Muscle of leg (tissue), 11 donors: ENCODE data around the gene PAPOLA. TPM values are rescaled to one million over a fixed set of nuclear protein-coding genes. Genes with fewer than 3 reads are reported as not detected.

Experiments used
- DNase-seq: peaks from one replicate; pipeline ENCODE4 v3.0.0; 2013
- H3K27ac ChIP-seq: one replicate; pipeline ENCODE4 v1.5.1; 2013; ENCODE audit warnings: mild to moderate bottlenecking, low read length, control low read depth
- H3K27me3 ChIP-seq: one replicate; pipeline ENCODE4 v1.6.1; 2013; ENCODE audit warnings: low read length; ENCODE audit not compliant: control insufficient read depth, insufficient read depth
- H3K36me3 ChIP-seq: one replicate; pipeline ENCODE4 v1.6.1; 2013; ENCODE audit warnings: low read length; ENCODE audit not compliant: control insufficient read depth, insufficient read depth
- H3K4me1 ChIP-seq: one replicate; pipeline ENCODE4 v1.6.1; 2013; ENCODE audit warnings: low read length; ENCODE audit not compliant: control insufficient read depth, insufficient read depth
- H3K4me3 ChIP-seq: one replicate; pipeline ENCODE4 v1.5.1; 2013; ENCODE audit warnings: low read length, control low read depth
- H3K9me3 ChIP-seq: replicated peaks from 2 replicates; pipeline ENCODE4 v1.6.1; 2013; ENCODE audit warnings: low read depth, low read length; ENCODE audit not compliant: control insufficient read depth
- WGBS: methylation state at CpG from one replicate; pipeline ENCODE4 v1.1.5; 2013; ENCODE audit warnings: missing lambda C conversion rate; ENCODE audit not compliant: insufficient coverage; 5-methylcytosine and 5-hydroxymethylcytosine counted together
- polyA plus RNA-seq, 8 donors: library from polyadenylated mRNA; unstranded; fragments of 120-200 nt; gene quantifications; one replicate each; pipeline versions ENCODE4 v1.2.1 to v1.2.3, GENCODE V29; 2013; ENCODE audit warnings: inconsistent platforms in 1 of 8, low replicate concordance in 1 of 8; ENCODE audit not compliant: insufficient read length in 8 of 8, insufficient read depth in 1 of 8
- total RNA-seq: library from RNA; stranded (reverse); fragments of 120-200 nt; gene quantifications from one replicate; pipeline ENCODE4 v1.2.4, GENCODE V29; 2013

PAPOLA gene
- total and polyA plus RNA-seq, 9 donors, result 72.9 to 111 (median 89.7) TPM

- WGBS, result 20% methylated on average over 1 of the region's 2 CpGs
- H3K4me1 ChIP-seq, result peaks cover 2% of the 10 kb centered on the region
- H3K4me3 ChIP-seq, result no peak overlapping the region
- no peaks in the 10 kb centered on the region for H3K9me3 ChIP-seq
- H3K27ac ChIP-seq, result no peak overlapping the region
- peaks cover 4% of the 10 kb centered on the region for H3K27me3 ChIP-seq
- no peak for DNase-seq
- H3K36me3 ChIP-seq, result no peaks in the 10 kb centered on the region
These were observed 72.0 kb downstream of the PAPOLA start for GRCh38 chr14:96574171-96574632.

GRCh38 chr14:96574633-96575632 is 72.8 kb downstream of the PAPOLA start:
- H3K27ac ChIP-seq, result no peak overlapping the region
- WGBS, result 37% methylated on average over 3 of the region's 6 CpGs
- H3K9me3 ChIP-seq, result no peaks in the 10 kb centered on the region
- H3K4me1 ChIP-seq, result peaks cover 2% of the 10 kb centered on the region
- DNase-seq, result peak; percentile 45
- H3K27me3 ChIP-seq, result peaks cover 4% of the 10 kb centered on the region
- H3K36me3 ChIP-seq, result no peaks in the 10 kb centered on the region
- H3K4me3 ChIP-seq, result no peak overlapping the region

GRCh38 chr14:96576359-96576758 is 74.2 kb downstream of the PAPOLA start:
- WGBS, result 61% methylated on average over 4 of the region's 6 CpGs
- no peak for DNase-seq
- H3K4me3 ChIP-seq, result no peak overlapping the region

GRCh38 chr14:96576937-96577336 is 74.8 kb downstream of the PAPOLA start:
- DNase-seq, result no peak
- H3K4me1 ChIP-seq, result peaks cover 2% of the 10 kb centered on the region
- WGBS, result 64% methylated on average over 2 of the region's 3 CpGs
- H3K9me3 ChIP-seq, result no peaks in the 10 kb centered on the region
- H3K27me3 ChIP-seq, result peaks cover 4% of the 10 kb centered on the region
- no peak overlapping the region for H3K27ac ChIP-seq
- H3K36me3 ChIP-seq, result no peaks in the 10 kb centered on the region
- no peak overlapping the region for H3K4me3 ChIP-seq

More at GRCh38 chr14:96576359-96576758, 74.2 kb downstream of the PAPOLA start:
- H3K27me3 ChIP-seq, result peaks cover 4% of the 10 kb centered on the region
- H3K4me1 ChIP-seq, result peaks cover 2% of the 10 kb centered on the region
- no peaks in the 10 kb centered on the region for H3K9me3 ChIP-seq
- H3K27ac ChIP-seq, result no peak overlapping the region
- no peaks in the 10 kb centered on the region for H3K36me3 ChIP-seq

GRCh38 chr14:96578619-96579018 is 76.4 kb downstream of the PAPOLA start:
- Histone ChIP-seq H3K27me3 (peaks cover 6% of the 10 kb centered on the region), H3K9me3 (no peaks in the 10 kb centered on the region), H3K27ac (no peak overlapping the region), H3K4me1 (peaks cover 2% of the 10 kb centered on the region), H3K36me3 (no peaks in the 10 kb centered on the region), H3K4me3 (no peak overlapping the region)
- WGBS, result 61% methylated on average over 2 of the region's 6 CpGs
- no peak for DNase-seq

GRCh38 chr14:96579358-96579757 is 77.2 kb downstream of the PAPOLA start:
- no peaks in the 10 kb centered on the region for H3K9me3 ChIP-seq
- peaks cover 13% of the 10 kb centered on the region for H3K27me3 ChIP-seq
- 100% methylated on average over 2 of the region's 6 CpGs for WGBS
- DNase-seq, result no peak
- H3K36me3 ChIP-seq, result no peaks in the 10 kb centered on the region
- H3K27ac ChIP-seq, result no peak overlapping the region
- peaks cover 2% of the 10 kb centered on the region for H3K4me1 ChIP-seq
- no peak overlapping the region for H3K4me3 ChIP-seq

GRCh38 chr14:96579855-96580254 is 77.7 kb downstream of the PAPOLA start:
- Histone ChIP-seq H3K27ac (no peak overlapping the region), H3K36me3 (no peaks in the 10 kb centered on the region), H3K4me1 (no peaks in the 10 kb centered on the region), H3K4me3 (no peak overlapping the region), H3K9me3 (no peaks in the 10 kb centered on the region), H3K27me3 (peaks cover 18% of the 10 kb centered on the region)
- WGBS, result 80% methylated on average over 2 of the region's 6 CpGs
- no peak for DNase-seq

GRCh38 chr14:96580566-96580965 is 78.4 kb downstream of the PAPOLA start:
- H3K36me3 ChIP-seq, result no peaks in the 10 kb centered on the region
- no peak overlapping the region for H3K27ac ChIP-seq
- no peak overlapping the region for H3K4me3 ChIP-seq
- H3K4me1 ChIP-seq, result no peaks in the 10 kb centered on the region
- H3K27me3 ChIP-seq, result peaks cover 25% of the 10 kb centered on the region
- 41% methylated on average over 5 of the region's 9 CpGs for WGBS
- no peaks in the 10 kb centered on the region for H3K9me3 ChIP-seq
- no peak for DNase-seq

- Histone ChIP-seq H3K4me3 (no peak overlapping the region), H3K27ac (no peak overlapping the region), H3K9me3 (no peaks in the 10 kb centered on the region), H3K4me1 (no peaks in the 10 kb centered on the region), H3K27me3 (peaks cover 26% of the 10 kb centered on the region), H3K36me3 (no peaks in the 10 kb centered on the region)
- DNase-seq, result no peak
- WGBS, result 65% methylated on average over 7 of the region's 8 CpGs
These were observed 78.8 kb downstream of the PAPOLA start for GRCh38 chr14:96581026-96581425.

- H3K4me3 ChIP-seq, result no peak overlapping the region
- peaks cover 30% of the 10 kb centered on the region for H3K27me3 ChIP-seq
- 78% methylated on average over 6 of the region's 7 CpGs for WGBS
- no peaks in the 10 kb centered on the region for H3K9me3 ChIP-seq
- DNase-seq, result no peak
- H3K4me1 ChIP-seq, result no peaks in the 10 kb centered on the region
- H3K27ac ChIP-seq, result no peak overlapping the region
- H3K36me3 ChIP-seq, result no peaks in the 10 kb centered on the region
These were observed 79.7 kb downstream of the PAPOLA start for GRCh38 chr14:96581902-96582301.
